Testis (tissue), 3 donors: ENCODE results near the gene FAM131A. TPM values are rescaled to one million over a fixed set of nuclear protein-coding genes. Genes with fewer than 3 reads are reported as not detected.

Source experiments
- DNase-seq: peaks from one replicate; pipeline ENCODE4 v3.0.0-alpha.2; 2019
- H3K27ac ChIP-seq, 2 donors: fragments of 200-600 bp; sonication (generic); one replicate each; pipeline ENCODE4 v1.5.1; 2019
- H3K27me3 ChIP-seq: fragments of 200-600 bp; sonication (generic); one replicate; pipeline ENCODE4 v1.5.1; 2019
- H3K36me3 ChIP-seq: fragments of 200-600 bp; sonication (generic); one replicate; pipeline ENCODE4 v1.5.1; 2017; ENCODE audit warnings: low read depth; ENCODE audit errors: missing control alignments
- H3K4me1 ChIP-seq: fragments of 200-600 bp; sonication (generic); one replicate; pipeline ENCODE4 v1.5.1; 2019
- H3K4me3 ChIP-seq, 2 donors: fragments of 200-600 bp; sonication (generic); one replicate each; pipeline ENCODE4 v1.5.1; 2017 to 2019
- H3K9me3 ChIP-seq: fragments of 200-600 bp; sonication (generic); one replicate; pipeline ENCODE4 v1.5.1; 2017
- CTCF ChIP-seq, 3 experiments: fragments of 450-650 bp in 2 of 3; fragments of 200-600 bp in 1 of 3; sonication (generic) in 1 of 3; IDR thresholded peaks; one replicate each; pipeline ENCODE4 v1.5.1; 2016 to 2019; ENCODE audit warnings: antibody characterized with exemption in 3 of 3, mild to moderate bottlenecking in 2 of 3, moderate library complexity in 1 of 3
- POLR2A ChIP-seq: fragments of 450-650 bp; IDR thresholded peaks from one replicate; pipeline ENCODE4 v1.6.1; 2017; ENCODE audit warnings: antibody characterized with exemption, mild to moderate bottlenecking, moderate library complexity
- WGBS, 2 donors: methylation state at CpG; one replicate each; pipeline ENCODE4 v1.1.5; 2018; 5-methylcytosine and 5-hydroxymethylcytosine counted together
- intact Hi-C: fragments of 100-400 bp; cut with DNase I; formaldehyde crosslinking; loops from one replicate; pipeline ENCODE4 v1.15.1; 2023; ENCODE audit warnings: low total_unique reads
- polyA plus RNA-seq: library from polyadenylated mRNA; stranded (reverse); fragments of 350-450 nt; fragmentation: Illumina TruSeq; extraction: RNeasy Lipid Tissue Mini Kit (QIAGEN cat#74804); gene quantifications from one replicate; pipeline ENCODE4 v1.2.3, GENCODE V29; 2014; ENCODE audit warnings: low read depth, low replicate concordance; ENCODE audit not compliant: insufficient read depth
- total RNA-seq, 2 donors: library from RNA; depleted of rRNA; stranded (reverse); fragments of >200 nt; gene quantifications; one replicate each; pipeline ENCODE4 v1.2.3, GENCODE V29; 2016

FAM131A gene
- total and polyA plus RNA-seq, 3 donors from 2014 or later = 28.1 to 77.2 (median 75.9) TPM

DNA sequence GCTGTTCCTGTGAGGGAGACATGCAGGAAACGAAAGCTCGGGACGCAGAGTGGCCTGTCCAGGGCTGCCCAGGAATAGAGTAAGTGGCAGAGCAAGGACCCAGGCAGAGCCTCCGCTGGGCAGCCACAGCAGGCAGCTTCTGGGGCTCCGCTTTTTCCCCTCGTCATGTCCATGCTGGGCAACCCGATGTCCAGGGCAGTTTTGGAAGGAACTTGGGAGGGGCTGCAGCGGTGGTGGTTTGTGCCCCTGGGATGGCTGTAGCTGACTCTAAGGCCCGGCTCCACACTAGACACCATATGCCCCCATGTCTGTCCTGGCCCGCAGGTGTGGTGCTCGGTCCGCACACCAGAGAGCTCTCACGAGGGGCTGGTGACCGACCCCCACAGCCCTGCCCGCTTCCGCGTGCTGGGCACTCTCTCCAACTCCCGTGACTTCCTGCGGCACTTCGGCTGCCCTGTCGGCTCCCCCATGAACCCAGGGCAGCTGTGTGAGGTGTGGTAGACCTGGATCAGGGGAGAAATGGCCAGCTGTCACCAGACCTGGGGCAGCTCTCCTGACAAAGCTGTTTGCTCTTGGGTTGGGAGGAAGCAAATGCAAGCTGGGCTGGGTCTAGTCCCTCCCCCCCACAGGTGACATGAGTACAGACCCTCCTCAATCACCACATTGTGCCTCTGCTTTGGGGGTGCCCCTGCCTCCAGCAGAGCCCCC, 45.5 kb upstream of the FAM131A start:
- DNase-seq = no peak
- Histone ChIP-seq H3K4me3 (no peak overlapping the region), H3K36me3 (no peaks in the 10 kb centered on the region), H3K27ac (no peak overlapping the region), H3K27me3 (no peaks in the 10 kb centered on the region), H3K9me3 (no peaks in the 10 kb centered on the region), H3K4me1 (no peaks in the 10 kb centered on the region)
- TF ChIP-seq POLR2A = no peak
- TF ChIP-seq CTCF (IDR thresholded peaks at IDR 0.05) = no peak
- intact Hi-C loops = no loop called here
- WGBS, 2 donors = 87 to 89% methylated on average over 6 to 21 of the region's 21 CpGs

DNA sequence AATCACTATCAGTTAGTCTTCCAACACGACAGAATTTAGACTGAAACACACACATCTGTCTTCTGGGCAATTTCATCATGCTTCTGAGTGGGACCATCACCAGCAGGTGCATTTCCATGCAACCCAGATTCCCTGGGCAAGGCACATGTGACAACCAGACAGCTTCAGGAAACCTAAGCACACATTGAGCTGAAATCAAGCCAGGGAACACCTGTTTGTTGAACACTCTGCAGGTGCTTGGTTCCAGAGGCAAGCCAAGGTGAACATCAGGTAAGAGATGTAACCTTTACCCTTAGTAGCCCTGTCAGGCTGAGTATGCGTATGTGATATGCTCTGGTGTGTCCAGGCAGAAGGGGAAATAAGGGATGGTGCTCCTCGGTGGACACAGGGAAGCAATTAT, 41.6 kb upstream of the FAM131A start:
- Histone ChIP-seq H3K4me1 (peaks cover 10% of the 10 kb centered on the region), H3K36me3 (no peaks in the 10 kb centered on the region), H3K4me3 (no peak overlapping the region), H3K27me3 (no peaks in the 10 kb centered on the region), H3K27ac (no peak overlapping the region), H3K9me3 (no peaks in the 10 kb centered on the region)
- 71 to 77% methylated on average over 3 of the region's 3 CpGs for WGBS, 2 donors
- no peak for DNase-seq
- TF ChIP-seq CTCF (IDR thresholded peaks at IDR 0.05) (no peak), POLR2A (no peak)
- intact Hi-C loops = no loop called here

GRCh38 chr3:184296616-184297015, 40.8 kb upstream of the FAM131A start:
- intact Hi-C loops = no loop called here
- Histone ChIP-seq H3K4me1 (peaks cover 10% of the 10 kb centered on the region), H3K4me3 (no peak overlapping the region), H3K27me3 (no peaks in the 10 kb centered on the region), H3K9me3 (no peaks in the 10 kb centered on the region), H3K36me3 (no peaks in the 10 kb centered on the region), H3K27ac (no peak overlapping the region)
- no peak for DNase-seq
- TF ChIP-seq POLR2A = no peak
- TF ChIP-seq CTCF (IDR thresholded peaks at IDR 0.05) = no peak
- WGBS, 2 donors = 72 to 79% methylated on average over 7 of the region's 7 CpGs

DNA sequence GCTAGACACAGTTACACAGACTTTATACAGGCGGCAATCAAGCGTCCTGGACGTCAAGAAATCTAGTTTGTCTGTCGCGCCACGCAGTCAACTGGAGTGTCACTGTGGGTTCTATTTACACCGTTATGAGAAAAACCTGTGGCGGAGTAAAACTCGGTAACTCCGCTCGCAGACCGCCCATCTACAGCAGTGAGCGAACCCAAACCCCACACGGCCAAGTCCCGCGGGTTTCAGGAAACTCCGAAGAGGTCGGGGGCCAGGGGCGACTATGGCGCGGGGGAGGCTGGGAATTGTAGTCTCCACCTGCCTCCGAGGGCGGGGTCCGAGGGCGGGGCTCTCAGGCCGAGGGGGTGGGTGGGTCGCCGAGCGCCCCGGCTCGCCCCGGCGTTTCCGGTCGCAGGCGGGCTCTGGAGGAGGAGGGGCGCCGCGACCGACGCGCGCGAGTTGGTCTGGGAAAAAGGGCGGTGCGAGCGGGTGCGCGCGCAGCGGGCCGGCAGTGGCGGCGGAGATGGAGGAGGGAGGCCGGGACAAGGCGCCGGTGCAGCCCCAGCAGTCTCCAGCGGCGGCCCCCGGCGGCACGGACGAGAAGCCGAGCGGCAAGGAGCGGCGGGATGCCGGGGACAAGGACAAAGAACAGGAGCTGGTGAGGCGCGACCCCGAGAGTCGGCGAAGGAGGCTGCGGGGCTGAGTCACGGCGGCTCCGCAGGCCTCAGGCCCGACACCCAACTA, 38.5 kb upstream of the FAM131A start, which contains the start of gene PSMD2:
Gene PSMD2 (plus strand): TSS at position 483 of the 729 bp plus-strand sequence. CDS start 26 bp downstream, at position 509.
- H3K36me3 ChIP-seq = no peaks in the 10 kb centered on the region
- 0% methylated on average over 31 to 77 of the region's 78 CpGs for WGBS, 2 donors
- no peaks in the 10 kb centered on the region for H3K27me3 ChIP-seq
- intact Hi-C loops = no loop called here
- DNase-seq = peak; percentile 99
- no peaks in the 10 kb centered on the region for H3K9me3 ChIP-seq
- H3K4me1 ChIP-seq = peaks cover 10% of the 10 kb centered on the region
- TF ChIP-seq POLR2A (no peak), CTCF (IDR thresholded peaks at IDR 0.05) (no peak)
- H3K27ac ChIP-seq = peak within 1 kb of the TSS; percentile 79 to 88
- H3K4me3 ChIP-seq = peak within 1 kb of the TSS; percentile 89 to 91
